MCF 10A (cell line): ENCODE data around the gene PCDHA3. TPM values are rescaled to one million over a fixed set of nuclear protein-coding genes. Genes with fewer than 3 reads are reported as not detected.
"Not testable (repeated sequence)": the region's sequence is repeated elsewhere in the genome, so short reads cannot be mapped to it uniquely, and the experiment has no call there.

Experiments
- BruUV-seq: library from RNA; stranded (reverse); fragments of 400-500 nt; replicated peaks from 2 replicates; lab custom pipeline; 2021; lab: Mats Ljungman, UMichigan
- CTCF ChIA-PET: fragments of 300-600 bp; sonication (Branson Sonifier 250); formaldehyde crosslinking; extraction: SDS; loops from one replicate; lab custom pipeline; 2021; ENCODE audit warnings: antibody characterized with exemption, inconsistent platforms; lab: Yijun Ruan, JAX
- POLR2A ChIA-PET: fragments of 300-600, 350-650 bp; sonication (Branson Sonifier 250); formaldehyde crosslinking; extraction: SDS; loops from one replicate; lab custom pipeline; 2020; ENCODE audit warnings: antibody characterized with exemption, inconsistent platforms; lab: Yijun Ruan, JAX
- DNase-seq: peaks from one replicate; pipeline ENCODE4 v3.0.0-alpha.2; 2018; ENCODE audit not compliant: unreplicated experiment
- H3K27ac Mint-ChIP-seq: one replicate; pipeline ENCODE4 v1.8.0; 2022; ENCODE audit warnings: mild to moderate bottlenecking, low read depth, mixed read lengths; ENCODE audit not compliant: unreplicated experiment
- H3K27me3 Mint-ChIP-seq: one replicate; pipeline ENCODE4 v1.8.0; 2022; ENCODE audit warnings: mixed read lengths; ENCODE audit not compliant: insufficient read depth, unreplicated experiment
- H3K36me3 Mint-ChIP-seq: one replicate; pipeline ENCODE4 v1.8.0; 2022; ENCODE audit warnings: mild to moderate bottlenecking, moderate library complexity, mixed read lengths; ENCODE audit not compliant: insufficient read depth, unreplicated experiment
- H3K4me1 Mint-ChIP-seq: one replicate; pipeline ENCODE4 v1.8.0; 2022; ENCODE audit warnings: mixed read lengths; ENCODE audit not compliant: insufficient read depth, unreplicated experiment
- H3K4me3 Mint-ChIP-seq: one replicate; pipeline ENCODE4 v1.8.0; 2022; ENCODE audit warnings: mild to moderate bottlenecking, moderate library complexity, mixed read lengths; ENCODE audit not compliant: unreplicated experiment
- H3K9me3 Mint-ChIP-seq: one replicate; pipeline ENCODE4 v1.8.0; 2022; ENCODE audit warnings: mixed read lengths; ENCODE audit not compliant: unreplicated experiment
- CTCF ChIP-seq: fragments of 200-600 bp; IDR thresholded peaks from one replicate; pipeline ENCODE4 v1.8.0; 2022; ENCODE audit warnings: antibody characterized with exemption, mild to moderate bottlenecking; ENCODE audit not compliant: unreplicated experiment
- intact Hi-C: fragments of 100-400 bp; cut with micrococcal nuclease; formaldehyde crosslinking; loops from 2 replicates; pipeline ENCODE4 v1.14.1; 2022
- total RNA-seq: library from RNA; stranded (reverse); gene quantifications from 2 replicates; pipeline ENCODE4 v1.2.3, GENCODE V29; 2022

PCDHA3 gene
- total RNA-seq, 1 experiment from 2014 or later, result not detected

- Mint-ChIP-seq H3K4me1 (no peaks in the 10 kb centered on the region), H3K9me3 (peaks cover 15% of the 10 kb centered on the region), H3K4me3 (no peak within 1 kb of the TSS), H3K27ac (no peak within 1 kb of the TSS), H3K36me3 (no peaks in the 10 kb centered on the region), H3K27me3 (no peaks in the 10 kb centered on the region)
- no peak for TF ChIP-seq CTCF
- no peak for DNase-seq
- no TSS peak for BruUV-seq
- ChIA-PET CTCF (interaction anchor here (0.9 to 1.1 kb wide), 3 partner anchors 11 to 423 kb away, joined by 3 read pairs; no protein-coding TSS in a partner anchor), POLR2A (no interaction called here)
- intact Hi-C loops, result no loop called here
These were observed 6.1 kb upstream of the PCDHA3 start, which contains the start of gene PCDHA2 for GRCh38 chr5:140794595-140795258. TSS of gene PCDHA2 (plus strand) at chr5:140794852.

GRCh38 chr5:140795259-140795641, 5.6 kb upstream of the PCDHA3 start:
- H3K4me1 Mint-ChIP-seq, result no peaks in the 10 kb centered on the region
- H3K9me3 Mint-ChIP-seq, result peaks cover 15% of the 10 kb centered on the region
- intact Hi-C loops, result no loop called here
- H3K36me3 Mint-ChIP-seq, result no peaks in the 10 kb centered on the region
- ChIA-PET POLR2A (no interaction called here), CTCF (interaction anchor here (0.9 to 1.1 kb wide), 2 partner anchors 11 to 422 kb away, joined by 3 read pairs; no protein-coding TSS in a partner anchor)
- no peak overlapping the region for H3K4me3 Mint-ChIP-seq
- TF ChIP-seq CTCF, result no peak
- H3K27me3 Mint-ChIP-seq, result no peaks in the 10 kb centered on the region
- no peak for DNase-seq
- BruUV-seq, result no TSS peak
- H3K27ac Mint-ChIP-seq, result no peak overlapping the region

GRCh38 chr5:140796072-140796717, 4.7 kb upstream of the PCDHA3 start:
- H3K27me3 Mint-ChIP-seq, H3K4me3 Mint-ChIP-seq, DNase-seq, H3K27ac Mint-ChIP-seq, intact Hi-C loops, H3K4me1 Mint-ChIP-seq, H3K36me3 Mint-ChIP-seq, POLR2A ChIA-PET, BruUV-seq: not testable (repeated sequence)
- CTCF ChIA-PET, result interaction anchor here (1.1 kb wide), 1 partner anchor 421 kb away, joined by 3 read pairs; no protein-coding TSS in a partner anchor
- H3K9me3 Mint-ChIP-seq, result peaks cover 15% of the 10 kb centered on the region

- ChIA-PET CTCF (interaction anchor here (0.7 kb wide), 1 partner anchor 9 kb away, joined by 3 read pairs; no protein-coding TSS in a partner anchor), POLR2A (no interaction called here)
- no peaks in the 10 kb centered on the region for H3K27me3 Mint-ChIP-seq
- intact Hi-C loops, result no loop called here
- no TSS peak for BruUV-seq
- H3K9me3 Mint-ChIP-seq, result peaks cover 15% of the 10 kb centered on the region
- no peak for DNase-seq
- H3K4me1 Mint-ChIP-seq, result no peaks in the 10 kb centered on the region
- no peaks in the 10 kb centered on the region for H3K36me3 Mint-ChIP-seq
- no peak overlapping the region for H3K4me3 Mint-ChIP-seq
- no peak overlapping the region for H3K27ac Mint-ChIP-seq
- no peak for TF ChIP-seq CTCF
These were observed 4.2 kb upstream of the PCDHA3 start for GRCh38 chr5:140796718-140797095.
